Thyroid gland (tissue), 4 donors: ENCODE data around the gene AFF4. TPM values are rescaled to one million over a fixed set of nuclear protein-coding genes. Genes with fewer than 3 reads are reported as not detected.
"Not testable (repeated sequence)": the region's sequence is repeated elsewhere in the genome, so short reads cannot be mapped to it uniquely, and the experiment has no call there.

Experiments
- DNase-seq, 2 donors: peaks; one replicate each; pipeline ENCODE4 v3.0.0-alpha.2; 2019
- H3K27ac ChIP-seq, 3 donors: fragments of 200-600 bp; sonication (generic); 1 replicate in 2 of 3; 2 replicates in 1 of 3; pipeline ENCODE4 v1.5.1; 2016 to 2019; ENCODE audit warnings: mild to moderate bottlenecking in 1 of 3, moderate library complexity in 1 of 3
- H3K27me3 ChIP-seq: fragments of 200-600 bp; sonication (generic); one replicate; pipeline ENCODE4 v1.5.1; 2019
- H3K36me3 ChIP-seq, 2 donors: fragments of 200-600 bp; sonication (generic); one replicate each; pipeline ENCODE4 v1.5.1; 2016 to 2019
- H3K4me1 ChIP-seq, 2 donors: fragments of 200-600 bp; sonication (generic); one replicate each; pipeline ENCODE4 v1.5.1; 2017 to 2019
- H3K4me3 ChIP-seq, 3 donors: fragments of 200-600 bp; sonication (generic); replicated peaks in 1 of 3; 1 replicate in 2 of 3; 2 replicates in 1 of 3; pipeline ENCODE4 v1.5.1; 2016; ENCODE audit warnings: mild to moderate bottlenecking in 1 of 3
- H3K9me3 ChIP-seq: fragments of 200-600 bp; sonication (generic); one replicate; pipeline ENCODE4 v1.5.1; 2017
- POLR2A ChIP-seq, 2 donors: fragments of 450-650 bp; IDR thresholded peaks; one replicate each; pipeline ENCODE4 v1.6.1; 2017; ENCODE audit warnings: antibody characterized with exemption in 2 of 2, mild to moderate bottlenecking in 2 of 2, moderate library complexity in 1 of 2
- WGBS, 2 donors: methylation state at CpG; one replicate each; pipeline ENCODE4 v1.1.5; 2017; 5-methylcytosine and 5-hydroxymethylcytosine counted together
- intact Hi-C: fragments of 100-400 bp; cut with DNase I; formaldehyde crosslinking; loops from one replicate; pipeline ENCODE4 v1.15.1; 2023
- total RNA-seq, 4 donors: library from RNA; depleted of rRNA; stranded (reverse); fragments of >200 nt; gene quantifications; one replicate each; pipeline ENCODE4 v1.2.3, GENCODE V29; 2016
- TF ChIP-seq, protein P1 (sequence below), 6 experiments: fragments of 200-600 bp in 3 of 6; fragments of 450-650 bp in 3 of 6; sonication (generic) in 3 of 6; IDR thresholded peaks; one replicate each; pipeline ENCODE4 v1.5.1; 2016 to 2019; ENCODE audit warnings: antibody characterized with exemption in 6 of 6, mild to moderate bottlenecking in 2 of 6, inconsistent platforms in 1 of 6, moderate library complexity in 1 of 6

Gene AFF4
- total RNA-seq, 4 donors from 2014 or later: 81.7 to 150 (median 95.7) TPM

DNA sequence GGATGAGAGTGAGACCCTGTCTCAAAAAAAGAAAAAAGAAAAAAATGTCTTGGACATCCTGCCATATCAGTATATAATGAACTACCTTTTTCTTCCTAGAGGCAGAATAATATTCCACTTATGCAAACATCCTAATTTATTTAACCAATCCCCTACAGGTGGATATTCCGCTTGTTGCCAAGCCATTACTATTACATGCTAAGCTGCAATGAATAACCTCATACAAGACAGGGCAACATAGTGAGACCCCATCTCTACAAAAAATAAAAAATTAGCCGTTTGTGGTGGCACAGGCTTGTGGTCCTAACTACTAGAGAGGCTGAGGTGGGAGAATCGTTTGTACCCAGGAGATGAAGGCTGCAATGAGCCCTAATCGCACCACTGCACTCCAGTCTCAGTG lies 1.7 kb upstream of the AFF4 start:
- WGBS, 2 donors: 94 to 99% methylated on average over 4 of the region's 4 CpGs
- DNase-seq: no peak
- H3K4me1 ChIP-seq: peaks cover 22 to 23% of the 10 kb centered on the region in 2 donors
- no peak overlapping the region for H3K27ac ChIP-seq
- no peaks in the 10 kb centered on the region for H3K9me3 ChIP-seq
- TF ChIP-seq, protein P1, sequence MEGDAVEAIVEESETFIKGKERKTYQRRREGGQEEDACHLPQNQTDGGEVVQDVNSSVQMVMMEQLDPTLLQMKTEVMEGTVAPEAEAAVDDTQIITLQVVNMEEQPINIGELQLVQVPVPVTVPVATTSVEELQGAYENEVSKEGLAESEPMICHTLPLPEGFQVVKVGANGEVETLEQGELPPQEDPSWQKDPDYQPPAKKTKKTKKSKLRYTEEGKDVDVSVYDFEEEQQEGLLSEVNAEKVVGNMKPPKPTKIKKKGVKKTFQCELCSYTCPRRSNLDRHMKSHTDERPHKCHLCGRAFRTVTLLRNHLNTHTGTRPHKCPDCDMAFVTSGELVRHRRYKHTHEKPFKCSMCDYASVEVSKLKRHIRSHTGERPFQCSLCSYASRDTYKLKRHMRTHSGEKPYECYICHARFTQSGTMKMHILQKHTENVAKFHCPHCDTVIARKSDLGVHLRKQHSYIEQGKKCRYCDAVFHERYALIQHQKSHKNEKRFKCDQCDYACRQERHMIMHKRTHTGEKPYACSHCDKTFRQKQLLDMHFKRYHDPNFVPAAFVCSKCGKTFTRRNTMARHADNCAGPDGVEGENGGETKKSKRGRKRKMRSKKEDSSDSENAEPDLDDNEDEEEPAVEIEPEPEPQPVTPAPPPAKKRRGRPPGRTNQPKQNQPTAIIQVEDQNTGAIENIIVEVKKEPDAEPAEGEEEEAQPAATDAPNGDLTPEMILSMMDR (IDR thresholded peaks at IDR 0.05): no peak
- TF ChIP-seq POLR2A (IDR thresholded peaks at IDR 0.05): no peak
- intact Hi-C loops: loop anchor here (10.0 kb wide), 2 partner anchors 60 to 90 kb away; partner anchors contain the start of genes HSPA4 and ZCCHC10
- no peaks in the 10 kb centered on the region for H3K27me3 ChIP-seq
- H3K4me3 ChIP-seq: no peak overlapping the region
- no peaks in the 10 kb centered on the region for H3K36me3 ChIP-seq

DNA sequence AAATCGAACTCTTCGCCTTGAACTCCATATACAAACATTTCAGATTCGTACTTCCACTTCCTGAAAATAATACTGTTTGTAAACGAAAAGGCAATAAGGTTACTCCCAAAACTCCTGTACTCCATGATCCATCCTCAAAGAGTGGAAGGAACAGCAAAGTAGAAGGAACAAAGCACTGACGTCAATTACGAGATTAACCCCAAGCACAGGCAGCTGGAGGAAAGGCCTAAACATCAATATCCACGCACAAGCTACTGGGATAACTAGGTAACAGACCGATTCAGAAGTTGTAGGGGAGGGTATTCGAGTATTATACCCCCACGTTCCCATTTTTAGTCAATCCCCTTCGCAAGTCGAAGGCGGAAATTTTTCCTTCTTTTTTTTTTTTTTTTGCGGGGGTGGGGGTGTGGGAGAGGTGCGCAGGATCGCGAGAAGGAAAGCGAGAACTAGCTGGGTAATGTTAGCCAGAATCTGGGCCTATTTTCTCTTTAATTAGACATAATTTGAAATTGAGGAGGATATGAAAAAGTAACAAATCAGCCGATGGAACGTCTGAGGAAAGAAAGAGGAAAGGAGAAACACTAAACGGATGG lies 909 bp downstream of the AFF4 start:
- intact Hi-C loops: loop anchor here (10.0 kb wide), 2 partner anchors 62 to 92 kb away; partner anchors contain the start of genes HSPA4 and ZCCHC10
- 1% methylated on average over 21 of the region's 21 CpGs for WGBS, 2 donors

DNA sequence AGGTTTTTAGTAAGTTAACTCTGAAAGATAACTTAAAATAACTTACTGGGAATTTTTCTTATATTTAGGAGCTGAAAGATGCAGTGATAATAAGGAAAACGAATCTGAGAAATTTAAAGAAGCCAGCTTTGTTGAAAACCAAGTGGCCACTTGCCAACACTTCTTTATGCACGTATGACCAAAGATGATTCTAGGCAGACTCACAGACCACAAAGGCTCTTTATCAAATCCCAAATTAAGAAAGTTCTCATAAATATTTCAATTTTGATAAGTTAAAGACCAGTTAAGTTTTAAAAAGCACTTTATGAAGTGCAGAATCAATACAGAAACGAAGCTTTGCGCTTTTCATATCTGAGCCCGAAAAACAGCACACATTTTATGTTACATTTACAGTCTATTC lies 1.5 kb downstream of the AFF4 start:
- Histone ChIP-seq H3K36me3 (no peaks in the 10 kb centered on the region), H3K27ac (peak overlapping the region; percentile 94 to 100 (median 100)), H3K4me1 (peaks cover 27 to 30% of the 10 kb centered on the region in 2 donors), H3K4me3 (peak overlapping the region in 2 of 3 donors; percentile 23 to 98), H3K27me3 (no peaks in the 10 kb centered on the region), H3K9me3 (no peaks in the 10 kb centered on the region)
- peak; percentile 15 to 25 for DNase-seq
- intact Hi-C loops: loop anchor here (10.0 kb wide), 2 partner anchors 63 to 93 kb away; partner anchors contain the start of genes HSPA4 and ZCCHC10
- 5 to 10% methylated on average over 5 of the region's 5 CpGs for WGBS, 2 donors
- TF ChIP-seq POLR2A (IDR thresholded peaks at IDR 0.05): no peak
- TF ChIP-seq, protein P1 (IDR thresholded peaks at IDR 0.05): no peak

More for the DNA sequence above, 909 bp downstream of the AFF4 start:
- peak in 1 of 2 donors; percentile 58 for TF ChIP-seq POLR2A (IDR thresholded peaks at IDR 0.05)
- TF ChIP-seq, protein P1 (IDR thresholded peaks at IDR 0.05): no peak
- no peaks in the 10 kb centered on the region for H3K9me3 ChIP-seq
- no peaks in the 10 kb centered on the region for H3K27me3 ChIP-seq
- no peaks in the 10 kb centered on the region for H3K36me3 ChIP-seq
- peaks cover 27 to 30% of the 10 kb centered on the region in 2 donors for H3K4me1 ChIP-seq
- H3K4me3 ChIP-seq: peak overlapping the region; percentile 23 to 98 (median 77)
- peak; percentile 40 to 41 for DNase-seq
- peak overlapping the region; percentile 94 to 100 (median 100) for H3K27ac ChIP-seq

DNA sequence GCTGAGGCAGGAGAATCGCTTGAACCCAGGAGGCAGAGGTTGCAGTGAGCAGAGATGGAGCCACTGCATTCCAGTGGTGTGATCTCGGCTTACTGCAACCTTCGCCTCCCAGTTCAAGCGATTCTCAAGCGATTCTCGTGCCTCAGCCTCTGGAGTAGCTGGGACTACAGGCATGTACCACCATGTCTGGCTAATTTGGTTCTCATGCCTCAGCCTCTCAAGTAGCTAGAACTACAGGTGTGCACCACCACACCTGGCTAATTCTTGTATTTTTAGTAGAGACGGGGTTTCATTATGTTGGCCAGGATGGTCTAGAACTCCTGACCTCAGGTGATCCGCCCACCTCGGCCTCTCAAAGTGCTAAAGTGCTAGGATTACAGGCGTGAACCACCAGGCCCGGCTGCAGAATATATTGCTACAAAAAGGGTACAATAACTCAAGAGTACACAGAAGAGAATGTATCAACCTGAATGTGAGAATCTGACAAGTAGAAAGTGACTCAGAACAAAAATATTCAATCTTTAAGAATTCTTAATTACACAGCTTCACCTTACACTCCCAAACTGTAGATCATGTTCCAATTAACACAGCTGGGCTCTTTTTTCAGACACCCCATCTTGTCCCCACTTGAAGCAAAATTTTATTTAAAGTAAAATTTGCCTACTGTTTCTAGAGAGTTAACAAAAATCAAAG lies 2.2 kb downstream of the AFF4 start:
- WGBS, 2 donors: 85 to 87% methylated on average over 11 of the region's 11 CpGs
- not testable (repeated sequence) for DNase-seq, H3K9me3 ChIP-seq, H3K36me3 ChIP-seq, H3K27me3 ChIP-seq
- intact Hi-C loops: loop anchor here (10.0 kb wide), 2 partner anchors 64 to 94 kb away; partner anchors contain the start of genes HSPA4 and ZCCHC10
- Histone ChIP-seq H3K4me1 (peaks cover 27 to 30% of the 10 kb centered on the region in 2 donors), H3K4me3 (peak overlapping the region in 2 of 3 donors; percentile 23 to 98), H3K27ac (peak overlapping the region in 2 of 3 donors; percentile 100)

DNA sequence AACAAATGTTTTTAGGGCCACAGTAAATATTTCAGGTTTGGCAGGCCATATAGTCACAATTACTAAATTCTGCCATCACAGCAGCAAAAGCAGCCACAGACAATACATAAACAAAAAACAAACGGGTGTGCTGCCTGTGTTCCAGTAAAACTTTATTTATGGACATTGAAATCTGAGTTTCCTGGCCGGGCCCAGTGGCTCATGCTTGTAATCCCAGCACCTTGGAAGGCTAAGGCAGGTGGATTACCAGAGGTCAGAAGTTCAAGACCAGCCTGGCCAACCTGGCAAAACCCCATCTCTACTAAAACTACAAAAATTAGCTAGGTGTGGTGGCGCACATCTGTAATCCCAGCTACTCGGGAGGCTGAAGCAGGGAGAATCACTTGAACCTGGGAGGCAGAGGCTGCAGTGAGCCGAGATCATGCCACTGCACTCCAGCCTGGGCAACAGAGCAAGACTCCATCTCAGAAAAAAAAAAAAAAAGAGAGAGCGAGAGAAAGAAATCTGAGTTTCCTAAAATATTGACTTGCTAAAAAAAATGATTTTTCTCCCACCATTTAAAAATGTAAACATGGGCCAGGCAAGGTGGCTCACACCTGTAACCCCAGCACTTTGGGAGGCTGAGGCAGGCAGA lies 7.2 kb downstream of the AFF4 start:
- intact Hi-C loops: not testable (repeated sequence)
- 80 to 84% methylated on average over 6 of the region's 6 CpGs for WGBS, 2 donors

More for the DNA sequence above, 7.2 kb downstream of the AFF4 start:
- not testable (repeated sequence) for H3K9me3 ChIP-seq, H3K27ac ChIP-seq, H3K36me3 ChIP-seq, H3K27me3 ChIP-seq, DNase-seq, H3K4me3 ChIP-seq
- peaks cover 27 to 38% of the 10 kb centered on the region in 2 donors for H3K4me1 ChIP-seq
